Breast epithelium (tissue), 3 donors: Measurements from ENCODE around the gene MYLK2.
"Not testable (repeated sequence)": the region's sequence is repeated elsewhere in the genome, so short reads cannot be mapped to it uniquely, and the experiment has no call there.

Experiments
- POLR2A ChIP-seq: fragments of 450-650 bp; IDR thresholded peaks from one replicate; pipeline ENCODE4 v1.6.1; 2016; ENCODE audit warnings: antibody characterized with exemption, mild to moderate bottlenecking, moderate library complexity
- TF ChIP-seq, protein P1 (sequence below), 3 donors: fragments of 450-650 bp; IDR thresholded peaks; one replicate each; pipeline ENCODE4 v1.5.1; 2016 to 2017; ENCODE audit warnings: antibody characterized with exemption in 3 of 3, mild to moderate bottlenecking in 3 of 3, moderate library complexity in 3 of 3

- TF ChIP-seq, protein P1, sequence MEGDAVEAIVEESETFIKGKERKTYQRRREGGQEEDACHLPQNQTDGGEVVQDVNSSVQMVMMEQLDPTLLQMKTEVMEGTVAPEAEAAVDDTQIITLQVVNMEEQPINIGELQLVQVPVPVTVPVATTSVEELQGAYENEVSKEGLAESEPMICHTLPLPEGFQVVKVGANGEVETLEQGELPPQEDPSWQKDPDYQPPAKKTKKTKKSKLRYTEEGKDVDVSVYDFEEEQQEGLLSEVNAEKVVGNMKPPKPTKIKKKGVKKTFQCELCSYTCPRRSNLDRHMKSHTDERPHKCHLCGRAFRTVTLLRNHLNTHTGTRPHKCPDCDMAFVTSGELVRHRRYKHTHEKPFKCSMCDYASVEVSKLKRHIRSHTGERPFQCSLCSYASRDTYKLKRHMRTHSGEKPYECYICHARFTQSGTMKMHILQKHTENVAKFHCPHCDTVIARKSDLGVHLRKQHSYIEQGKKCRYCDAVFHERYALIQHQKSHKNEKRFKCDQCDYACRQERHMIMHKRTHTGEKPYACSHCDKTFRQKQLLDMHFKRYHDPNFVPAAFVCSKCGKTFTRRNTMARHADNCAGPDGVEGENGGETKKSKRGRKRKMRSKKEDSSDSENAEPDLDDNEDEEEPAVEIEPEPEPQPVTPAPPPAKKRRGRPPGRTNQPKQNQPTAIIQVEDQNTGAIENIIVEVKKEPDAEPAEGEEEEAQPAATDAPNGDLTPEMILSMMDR (IDR thresholded peaks at IDR 0.05): not testable (repeated sequence)
- TF ChIP-seq POLR2A: not testable (repeated sequence)
These were observed 5.0 kb upstream of the MYLK2 start for GRCh38 chr20:31814142-31814541.
